Measurements from ENCODE around the gene CDH15.

CDH15 gene

DNA sequence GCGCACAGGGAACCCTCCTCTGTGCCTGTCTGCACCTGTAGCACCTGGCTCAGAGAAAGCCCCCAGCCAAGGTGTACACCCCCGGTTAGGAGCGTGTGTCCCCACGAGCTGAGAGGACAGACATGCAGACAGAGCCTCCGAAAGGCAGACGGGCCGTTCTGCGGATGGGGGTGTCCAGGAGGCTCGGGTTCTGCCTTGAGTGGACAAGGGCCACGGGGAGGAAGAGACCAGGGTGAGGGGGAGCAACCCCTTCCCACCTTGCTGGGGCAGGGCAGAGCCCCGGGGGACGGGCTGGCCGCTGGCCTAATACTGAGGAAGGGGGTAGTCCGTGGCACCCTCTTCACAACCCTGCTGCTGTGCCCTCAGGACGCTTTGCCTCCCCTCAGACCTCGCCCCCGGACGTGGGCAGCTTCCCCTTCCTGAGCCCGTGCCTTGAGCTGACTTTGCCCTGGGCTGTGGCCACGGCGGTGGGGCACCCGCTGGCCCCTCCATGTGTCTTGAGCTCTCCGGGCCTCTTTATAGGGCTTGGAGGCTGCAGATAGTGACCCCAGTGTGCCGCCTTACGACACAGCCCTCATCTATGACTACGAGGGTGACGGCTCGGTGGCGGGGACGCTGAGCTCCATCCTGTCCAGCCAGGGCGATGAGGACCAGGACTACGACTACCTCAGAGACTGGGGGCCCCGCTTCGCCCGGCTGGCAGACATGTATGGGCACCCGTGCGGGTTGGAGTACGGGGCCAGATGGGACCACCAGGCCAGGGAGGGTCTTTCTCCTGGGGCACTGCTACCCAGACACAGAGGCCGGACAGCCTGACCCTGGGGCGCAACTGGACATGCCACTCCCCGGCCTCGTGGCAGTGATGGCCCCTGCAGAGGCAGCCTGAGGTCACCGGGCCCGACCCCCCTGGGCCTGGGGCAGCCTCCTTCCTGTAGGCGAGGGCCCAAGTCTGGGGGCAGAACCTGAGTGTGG, 23.1 kb downstream of the CDH15 start:
- no peak overlapping the region for H3K4me3 ChIP-seq (ENCODE audit: low read length)
- H3K9ac ChIP-seq (ENCODE audit: low read depth, low read length): no peak overlapping the region
- H3K27me3 ChIP-seq (ENCODE audit: insufficient read depth, low read length): peaks cover 34% of the 10 kb centered on the region
- H3K36me3 ChIP-seq (ENCODE audit: insufficient read depth, low read depth, low read length): no peaks in the 10 kb centered on the region
- no peaks in the 10 kb centered on the region for H3K9me3 ChIP-seq (ENCODE audit: insufficient read depth, low read depth, low read length)
- H3K4me1 ChIP-seq (ENCODE audit: insufficient read depth, low read length): no peaks in the 10 kb centered on the region
- H3K27ac ChIP-seq (ENCODE audit: low read length): no peak overlapping the region

DNA sequence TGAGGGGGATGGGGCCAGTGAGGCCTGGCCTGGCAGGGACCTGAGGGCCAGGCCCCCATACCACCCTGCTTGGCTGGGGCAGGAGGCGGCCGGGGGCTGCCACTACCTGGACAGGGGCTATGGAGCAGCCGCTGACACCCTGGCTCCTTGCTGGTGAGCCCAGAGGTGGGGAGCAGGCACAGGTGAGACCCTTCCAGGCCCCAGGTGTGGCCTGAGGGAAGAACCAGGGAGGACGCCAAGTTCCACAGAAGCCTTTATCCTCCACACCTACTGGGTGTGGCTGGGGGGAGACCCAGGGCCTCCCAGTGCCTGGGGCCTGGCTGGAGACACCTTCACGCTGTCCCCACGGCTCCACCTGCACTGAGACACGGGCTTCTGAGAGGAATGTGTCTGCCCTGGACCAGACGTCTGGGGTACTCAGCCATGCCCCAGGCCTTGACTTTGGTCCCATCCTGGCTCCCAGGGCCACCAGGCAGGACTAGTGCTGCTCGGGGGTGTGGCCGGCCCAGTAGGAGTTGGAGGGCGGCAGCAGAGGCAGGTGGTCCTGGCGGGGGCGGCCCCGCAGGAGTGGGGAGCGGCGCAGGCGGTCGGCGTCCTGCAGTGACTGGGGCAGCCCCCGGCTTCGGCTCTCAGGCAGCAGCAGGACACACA, 24.1 kb downstream of the CDH15 start:
- H3K9ac ChIP-seq (ENCODE audit: low read depth, low read length): no peak overlapping the region
- no peak overlapping the region for H3K4me3 ChIP-seq (ENCODE audit: low read length)
- no peaks in the 10 kb centered on the region for H3K36me3 ChIP-seq (ENCODE audit: insufficient read depth, low read depth, low read length)
- H3K9me3 ChIP-seq (ENCODE audit: insufficient read depth, low read depth, low read length): no peaks in the 10 kb centered on the region
- H3K27me3 ChIP-seq (ENCODE audit: insufficient read depth, low read length): peaks cover 36% of the 10 kb centered on the region
- H3K27ac ChIP-seq (ENCODE audit: low read length): no peak overlapping the region
- H3K4me1 ChIP-seq (ENCODE audit: insufficient read depth, low read length): no peaks in the 10 kb centered on the region

- Histone ChIP-seq H3K4me1 (ENCODE audit: insufficient read depth, low read length) (no peaks in the 10 kb centered on the region), H3K4me3 (ENCODE audit: low read length) (no peak overlapping the region), H3K36me3 (ENCODE audit: insufficient read depth, low read depth, low read length) (no peaks in the 10 kb centered on the region), H3K9me3 (ENCODE audit: insufficient read depth, low read depth, low read length) (no peaks in the 10 kb centered on the region), H3K9ac (ENCODE audit: low read depth, low read length) (no peak overlapping the region), H3K27ac (ENCODE audit: low read length) (no peak overlapping the region), H3K27me3 (ENCODE audit: insufficient read depth, low read length) (peaks cover 30% of the 10 kb centered on the region)
These were observed 25.6 kb downstream of the CDH15 start for GRCh38 chr16:89197033-89197632.

DNA sequence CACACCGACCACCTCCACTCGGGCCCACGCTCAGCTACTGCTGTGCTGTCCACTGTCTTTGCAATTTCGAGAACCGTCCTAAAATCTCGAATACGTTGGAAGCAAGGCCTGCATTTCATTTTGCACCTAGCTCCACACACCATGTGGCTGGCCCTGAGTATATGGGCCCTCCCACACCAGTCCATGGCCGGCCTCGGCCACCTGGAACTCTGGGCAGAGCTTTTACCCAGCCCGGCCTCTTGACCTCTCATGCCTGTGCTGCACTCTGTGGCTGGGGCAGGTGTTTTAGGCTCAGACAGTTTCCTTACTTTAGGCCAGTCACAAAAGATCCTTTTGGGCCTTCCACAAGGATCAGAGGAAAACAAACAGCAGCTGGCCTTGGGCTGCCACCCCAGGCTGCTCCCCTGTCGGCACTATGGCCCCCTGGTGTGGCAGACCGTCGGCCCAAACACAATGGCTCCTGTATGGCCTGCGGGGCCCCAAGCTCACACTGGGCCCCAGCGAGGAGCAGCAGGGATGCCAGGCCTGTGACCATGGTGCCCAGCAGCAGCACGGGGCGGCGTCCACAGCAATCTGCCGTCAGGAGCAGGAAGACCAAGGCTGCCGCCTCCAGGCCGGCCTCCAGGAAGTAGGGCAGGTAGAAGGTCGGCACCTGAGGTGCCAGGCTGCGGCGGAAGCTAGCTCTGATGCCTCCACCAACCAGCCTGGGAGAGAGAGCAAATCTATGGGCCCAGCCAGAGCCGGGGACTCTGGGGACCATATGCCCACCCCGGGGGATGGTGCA, 26.3 kb downstream of the CDH15 start:
- Histone ChIP-seq H3K4me1 (ENCODE audit: insufficient read depth, low read length) (no peaks in the 10 kb centered on the region), H3K27me3 (ENCODE audit: insufficient read depth, low read length) (peaks cover 37% of the 10 kb centered on the region), H3K9me3 (ENCODE audit: insufficient read depth, low read depth, low read length) (peaks cover 3% of the 10 kb centered on the region), H3K27ac (ENCODE audit: low read length) (no peak overlapping the region), H3K4me3 (ENCODE audit: low read length) (no peak overlapping the region), H3K36me3 (ENCODE audit: insufficient read depth, low read depth, low read length) (no peaks in the 10 kb centered on the region), H3K9ac (ENCODE audit: low read depth, low read length) (no peak overlapping the region)

- H3K27me3 ChIP-seq (ENCODE audit: insufficient read depth, low read length): peaks cover 44% of the 10 kb centered on the region
- no peak overlapping the region for H3K4me3 ChIP-seq (ENCODE audit: low read length)
- peaks cover 4% of the 10 kb centered on the region for H3K9me3 ChIP-seq (ENCODE audit: insufficient read depth, low read depth, low read length)
- no peak overlapping the region for H3K27ac ChIP-seq (ENCODE audit: low read length)
- H3K9ac ChIP-seq (ENCODE audit: low read depth, low read length): no peak overlapping the region
- H3K4me1 ChIP-seq (ENCODE audit: insufficient read depth, low read length): no peaks in the 10 kb centered on the region
- no peaks in the 10 kb centered on the region for H3K36me3 ChIP-seq (ENCODE audit: insufficient read depth, low read depth, low read length)
These were observed 27.1 kb downstream of the CDH15 start for GRCh38 chr16:89198417-89199240.

GRCh38 chr16:89199241-89200123, 27.9 kb downstream of the CDH15 start:
- Histone ChIP-seq H3K27ac (ENCODE audit: low read length) (no peak overlapping the region), H3K27me3 (ENCODE audit: insufficient read depth, low read length) (peaks cover 44% of the 10 kb centered on the region), H3K9me3 (ENCODE audit: insufficient read depth, low read depth, low read length) (peaks cover 4% of the 10 kb centered on the region), H3K9ac (ENCODE audit: low read depth, low read length) (no peak overlapping the region), H3K4me1 (ENCODE audit: insufficient read depth, low read length) (no peaks in the 10 kb centered on the region), H3K4me3 (ENCODE audit: low read length) (peak overlapping the region; percentile 68; the same call in 1 of the 2 replicates), H3K36me3 (ENCODE audit: insufficient read depth, low read depth, low read length) (no peaks in the 10 kb centered on the region)

- no peaks in the 10 kb centered on the region for H3K4me1 ChIP-seq (ENCODE audit: insufficient read depth, low read length)
- H3K36me3 ChIP-seq (ENCODE audit: insufficient read depth, low read depth, low read length): no peaks in the 10 kb centered on the region
- H3K4me3 ChIP-seq (ENCODE audit: low read length): peak within 1 kb of the TSS; percentile 68
- H3K27me3 ChIP-seq (ENCODE audit: insufficient read depth, low read length): peaks cover 48% of the 10 kb centered on the region
- peak within 1 kb of the TSS; percentile 45; the same call in 1 of the 2 replicates for H3K9ac ChIP-seq (ENCODE audit: low read depth, low read length)
- H3K9me3 ChIP-seq (ENCODE audit: insufficient read depth, low read depth, low read length): peaks cover 4% of the 10 kb centered on the region
- no peak within 1 kb of the TSS for H3K27ac ChIP-seq (ENCODE audit: low read length)
These were observed 28.7 kb downstream of the CDH15 start, which contains the start of gene SLC22A31 for GRCh38 chr16:89200124-89200849. SLC22A31 (minus strand) TSS chr16:89200537; CDS start chr16:89200501, 36 bp downstream.

DNA sequence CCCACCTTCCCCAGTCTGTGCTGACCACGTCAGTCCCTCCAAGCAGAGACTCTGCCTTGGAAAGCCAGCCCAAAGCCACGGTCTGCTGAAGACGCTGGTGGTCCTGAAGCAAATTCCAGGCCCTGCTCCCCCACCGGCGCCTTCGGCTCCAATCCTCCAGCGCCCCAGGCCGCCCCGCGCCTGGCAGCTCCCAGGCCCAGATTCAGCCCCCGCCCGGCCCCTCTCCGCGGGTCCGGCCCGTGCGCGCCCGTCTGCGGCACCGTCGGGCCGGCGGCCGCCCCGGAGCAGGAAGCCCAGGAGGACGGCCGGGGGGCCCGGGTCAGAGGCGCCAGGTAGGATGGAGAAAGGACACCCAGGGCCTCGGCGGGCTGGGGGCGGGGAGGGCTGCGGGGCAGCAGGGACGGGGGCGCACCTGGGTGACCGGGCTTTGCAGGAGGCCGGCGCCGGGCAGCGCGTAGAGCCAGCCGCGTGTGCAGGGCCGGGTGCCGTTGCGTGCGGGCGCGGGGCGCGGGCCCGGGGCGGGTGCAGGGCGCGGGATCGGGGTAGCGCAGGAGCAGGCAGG, 29.4 kb downstream of the CDH15 start:
- Histone ChIP-seq H3K27me3 (ENCODE audit: insufficient read depth, low read length) (peaks cover 48% of the 10 kb centered on the region), H3K36me3 (ENCODE audit: insufficient read depth, low read depth, low read length) (no peaks in the 10 kb centered on the region), H3K9me3 (ENCODE audit: insufficient read depth, low read depth, low read length) (peaks cover 4% of the 10 kb centered on the region), H3K4me1 (ENCODE audit: insufficient read depth, low read length) (no peaks in the 10 kb centered on the region), H3K9ac (ENCODE audit: low read depth, low read length) (peak overlapping the region; percentile 45; the same call in 1 of the 2 replicates), H3K4me3 (ENCODE audit: low read length) (peak overlapping the region; percentile 68), H3K27ac (ENCODE audit: low read length) (no peak overlapping the region)

Data from iPS-20b (cell line).